DOHH2 (cell line): ENCODE results near the gene GUK1.

Experiments
- CTCF ChIP-seq: fragments of 200-600 bp; sonication (generic); IDR thresholded peaks from one replicate; pipeline ENCODE4 v1.5.1; 2014; ENCODE audit warnings: antibody characterized with exemption, mild to moderate bottlenecking, low read depth, low read length; ENCODE audit not compliant: poor library complexity, severe bottlenecking
- EZH2phosphoT487 ChIP-seq: fragments of 200-600 bp; sonication (generic); IDR thresholded peaks from 2 replicates; pipeline ENCODE4 v1.6.1; 2017; ENCODE audit warnings: borderline replicate concordance, mild to moderate bottlenecking, antibody characterized with exemption, low read length, moderate library complexity, mixed read lengths

GRCh38 chr1:228158151-228159007, 18.3 kb downstream of the GUK1 start:
- TF ChIP-seq CTCF: no peak
- TF ChIP-seq EZH2phosphoT487: no peak
